Measurements from ENCODE around the gene LIN9. TPM values are rescaled to one million over a fixed set of nuclear protein-coding genes. Genes with fewer than 3 reads are reported as not detected.

Gene LIN9
- total and polyA plus RNA-seq, 10 of the 15 experiments (the other 5 are each of a cell fraction or from before 2014, with no cell fraction given): 5.9 to 13.5 (median 8.3) TPM

- Histone ChIP-seq H3K27ac (ENCODE audit: control insufficient read depth, insufficient read depth) (no peak overlapping the region), H3K4me3 (peak overlapping the region; percentile 70), H3K9ac (ENCODE audit: control insufficient read depth, insufficient read depth, low read length) (no peak overlapping the region; the same call in 1 of the 2 replicates), H3K79me2 (ENCODE audit: control insufficient read depth, insufficient read depth, low read length) (no peaks in the 10 kb centered on the region), H3K27me3 (replicated peaks in 1 of 2; ENCODE audit: control insufficient read depth in 2 of 2, insufficient read depth in 2 of 2, low read length in 1 of 2) (no peaks in the 10 kb centered on the region), H2AFZ (ENCODE audit: control insufficient read depth, low read depth, low read length) (peak overlapping the region; percentile 47), H3K36me3 (ENCODE audit: control insufficient read depth in 2 of 2, insufficient read depth in 2 of 2, low read length in 1 of 2) (no peaks in the 10 kb centered on the region), H3K4me1 (ENCODE audit: control insufficient read depth, insufficient read depth, low read length) (no peaks in the 10 kb centered on the region; the same call in 1 of the 2 replicates), H3K9me3 (replicated peaks; ENCODE audit: control insufficient read depth, insufficient read depth, low read length) (no peaks in the 10 kb centered on the region), H4K20me1 (ENCODE audit: control insufficient read depth, insufficient read depth) (no peaks in the 10 kb centered on the region), H3K4me2 (ENCODE audit: control insufficient read depth, insufficient read depth) (peak overlapping the region; percentile 80)
- ATAC-seq (peak; percentile 83), FAIRE-seq (peak; percentile 27), DNase-seq (ENCODE audit: low read depth, low spot score) (no peak)
- intact Hi-C loops (cut with micrococcal nuclease; ENCODE audit: unreplicated experiment) (no loop called here), in situ Hi-C loops (cut with MboI) (no loop called here)
- SMC1A ChIA-PET (ENCODE audit: uncharacterized antibody, unreplicated experiment): interaction anchor here (1.0 to 1.3 kb wide), 3 partner anchors 13 to 201 kb away, joined by 3 to 4 read pairs (median 3); no protein-coding TSS in a partner anchor
- 1% methylated on average over 26 of the region's 55 CpGs for WGBS (ENCODE audit: insufficient coverage, insufficient replicate concordance, low lambda C conversion rate, missing lambda C conversion rate)
- RAD21 ChIA-PET (ENCODE audit: unreplicated experiment): interaction anchor here (0.6 to 1.5 kb wide), 3 partner anchors 40 to 109 kb away, joined by 3 to 6 read pairs (median 3); no protein-coding TSS in a partner anchor
- TF ChIP-seq HDAC6 (IDR thresholded peaks at IDR 0.05; ENCODE audit: unreplicated experiment) (peak; percentile 70), POLR2A (IDR thresholded peaks at IDR 0.05; ENCODE audit: low read depth, low read length) (0 out of 2 replicates have a peak, but pooled peaks have one; percentile 22), YBX1 (IDR thresholded peaks at IDR 0.05) (no peak), CTCF (IDR thresholded peaks at IDR 0.05 in 2 of 3, conservative IDR thresholded peaks at IDR 0.05 in 1 of 3; ENCODE audit: control insufficient read depth in 2 of 3, extremely low read depth in 1 of 3, insufficient read depth in 1 of 3, low read depth in 3 of 3, low read length in 3 of 3) (0 out of 6 replicates have a peak, but pooled peaks of 1 of the 3 experiments have one; percentile 5), IKZF1 (conservative IDR thresholded peaks at IDR 0.05) (peak; percentile 64), TCF12 (IDR thresholded peaks at IDR 0.05; ENCODE audit: low read depth, low read length) (0 out of 2 replicates have a peak, but pooled peaks have one; percentile 22)
- CTCF ChIA-PET: interaction anchor here (0.9 to 1.4 kb wide), 2 partner anchors 23 to 98 kb away, joined by 3 to 5 read pairs; no protein-coding TSS in a partner anchor
- POLR2A ChIA-PET: no interaction called here
- no TSS peak for BruUV-seq (replicated peaks)
Observed at GRCh38 chr1:226223786-226224244, 85.1 kb downstream of the LIN9 start.

Data from GM12878 (cell line).